Activated naive CD4-positive, alpha-beta T cell treated with anti-CD3 and anti-CD28 coated beads, Interleukin-2, amount 10 ng/mL, durations not matched to agents 7 days and 5 days (primary cell): ENCODE measurements around the gene FAM98B.
A peak's percentile ranks its signal among the peaks of the same experiment; 100 is the strongest.

Experiments used
- CTCF ChIA-PET: fragments of 350-600 bp; sonication (Branson Sonifier 250); formaldehyde crosslinking; loops from one replicate; lab custom pipeline; 2021; ENCODE audit warnings: antibody characterized with exemption; lab: Charles Lee
- DNase-seq: peaks from one replicate; pipeline ENCODE4 v3.0.0-alpha.2; 2020
- H3K27ac Mint-ChIP-seq: one replicate; pipeline ENCODE4 v1.8.0; 2021; ENCODE audit warnings: mild to moderate bottlenecking, moderate library complexity, mixed read lengths
- H3K27me3 Mint-ChIP-seq: one replicate; pipeline ENCODE4 v1.8.0; 2021; ENCODE audit warnings: mild to moderate bottlenecking, mixed read lengths
- H3K36me3 Mint-ChIP-seq: one replicate; pipeline ENCODE4 v1.8.0; 2021; ENCODE audit warnings: mixed read lengths
- H3K4me1 Mint-ChIP-seq: one replicate; pipeline ENCODE4 v1.8.0; 2021; ENCODE audit warnings: mixed read lengths
- H3K4me3 Mint-ChIP-seq: one replicate; pipeline ENCODE4 v1.8.0; 2021; ENCODE audit warnings: mild to moderate bottlenecking, moderate library complexity, mixed read lengths
- H3K9me3 Mint-ChIP-seq: one replicate; pipeline ENCODE4 v1.8.0; 2021; ENCODE audit warnings: mixed read lengths

FAM98B gene

DNA sequence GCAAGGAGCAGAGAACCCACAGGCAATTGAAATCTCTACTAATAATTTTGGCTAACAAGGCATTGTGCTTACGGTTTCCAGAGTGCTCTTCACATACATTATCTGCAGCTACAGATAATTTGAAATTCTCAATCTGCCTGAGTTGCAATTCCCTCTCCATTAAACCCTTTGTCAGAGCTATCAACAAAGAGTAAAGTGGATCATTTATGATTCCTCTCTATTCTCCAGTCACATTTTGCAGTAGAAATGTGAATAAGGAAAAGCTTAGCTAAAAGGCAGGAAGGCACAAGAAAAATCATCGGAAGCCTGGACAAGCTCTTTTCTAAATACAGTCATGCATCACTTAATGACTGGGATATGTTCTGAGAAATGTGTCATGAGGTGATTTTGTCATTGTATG, 49.6 kb downstream of the FAM98B start:
- CTCF ChIA-PET = interaction anchor here (0.9 to 1.7 kb wide), 2 partner anchors 181 to 186 kb away, joined by 3 to 5 read pairs; no protein-coding TSS in a partner anchor
- Mint-ChIP-seq H3K27me3 (no peaks in the 10 kb centered on the region), H3K4me1 (peaks cover 7% of the 10 kb centered on the region), H3K9me3 (no peaks in the 10 kb centered on the region), H3K27ac (peak overlapping the region; percentile 44), H3K4me3 (no peak overlapping the region), H3K36me3 (peaks cover 86% of the 10 kb centered on the region)
- no peak for DNase-seq

DNA sequence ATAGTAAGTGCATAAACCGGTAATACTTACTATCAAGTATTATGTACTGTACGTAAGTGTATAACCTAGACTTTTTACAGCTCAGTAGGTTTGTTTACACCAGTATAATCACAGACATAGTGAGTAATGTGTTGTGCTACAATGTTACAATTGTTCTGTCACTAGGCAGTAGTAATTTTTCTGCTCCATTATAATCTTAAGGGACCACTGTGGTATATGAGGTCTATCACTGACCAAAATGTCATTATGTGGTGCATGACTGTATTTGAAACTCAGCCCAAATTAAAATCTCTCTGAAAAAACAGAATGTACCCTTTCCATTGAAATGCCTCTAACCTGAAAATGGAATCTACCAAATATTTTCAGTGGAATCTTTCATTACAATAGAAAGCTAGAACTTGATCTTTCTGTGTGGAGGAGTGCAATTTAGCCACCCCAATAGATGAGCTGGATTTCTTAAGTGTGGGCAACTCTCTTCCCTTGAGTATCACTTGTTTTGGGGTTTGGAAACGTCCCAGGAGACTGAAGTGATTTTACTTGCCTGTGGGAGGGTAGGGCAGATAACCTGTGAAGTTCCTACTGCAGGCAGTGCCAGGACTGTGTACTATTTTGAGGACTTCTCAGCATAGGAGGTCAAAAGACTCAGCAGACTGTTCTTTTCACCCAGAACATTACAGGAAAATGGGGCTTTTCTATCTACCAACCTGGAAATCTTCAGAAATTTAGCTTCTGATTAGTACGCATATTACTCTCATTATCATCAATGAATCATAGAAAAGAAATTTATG, 50.9 kb downstream of the FAM98B start:
- CTCF ChIA-PET = interaction anchor here (0.7 to 2.1 kb wide), 7 partner anchors 11 to 194 kb away, joined by 3 to 9 read pairs (median 5); partner anchors contain the start of gene RASGRP1
- Mint-ChIP-seq H3K4me3 (no peak overlapping the region), H3K27me3 (no peaks in the 10 kb centered on the region), H3K36me3 (peaks cover 83% of the 10 kb centered on the region), H3K4me1 (peaks cover 16% of the 10 kb centered on the region), H3K27ac (no peak overlapping the region), H3K9me3 (no peaks in the 10 kb centered on the region)
- no peak for DNase-seq

DNA sequence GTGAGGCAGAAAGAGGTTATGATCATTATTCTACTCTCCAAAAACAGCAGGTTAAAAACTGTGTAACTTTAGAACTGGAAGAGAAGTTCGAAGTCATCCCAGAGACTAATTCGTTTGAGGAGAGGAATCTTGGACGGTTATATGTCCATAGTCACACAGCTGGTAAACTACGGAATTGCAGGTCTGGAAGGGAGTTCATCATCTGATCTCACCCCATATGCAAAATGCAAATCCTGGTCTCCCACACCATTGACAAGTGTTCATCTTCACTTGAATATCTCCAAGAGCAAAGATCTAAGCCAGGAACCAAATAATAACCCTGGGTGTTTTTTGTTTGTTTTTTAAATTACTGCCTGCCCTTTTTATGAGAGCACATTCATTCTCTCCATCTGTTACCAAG, 53.1 kb downstream of the FAM98B start:
- no peak for DNase-seq
- Mint-ChIP-seq H3K36me3 (peaks cover 84% of the 10 kb centered on the region), H3K27ac (peak overlapping the region; percentile 5), H3K9me3 (no peaks in the 10 kb centered on the region), H3K4me3 (no peak overlapping the region), H3K4me1 (peaks cover 30% of the 10 kb centered on the region), H3K27me3 (no peaks in the 10 kb centered on the region)
- CTCF ChIA-PET = interaction anchor here (0.6 to 3.7 kb wide), 6 partner anchors 9 to 193 kb away, joined by 3 to 15 read pairs (median 4); no protein-coding TSS in a partner anchor

DNA sequence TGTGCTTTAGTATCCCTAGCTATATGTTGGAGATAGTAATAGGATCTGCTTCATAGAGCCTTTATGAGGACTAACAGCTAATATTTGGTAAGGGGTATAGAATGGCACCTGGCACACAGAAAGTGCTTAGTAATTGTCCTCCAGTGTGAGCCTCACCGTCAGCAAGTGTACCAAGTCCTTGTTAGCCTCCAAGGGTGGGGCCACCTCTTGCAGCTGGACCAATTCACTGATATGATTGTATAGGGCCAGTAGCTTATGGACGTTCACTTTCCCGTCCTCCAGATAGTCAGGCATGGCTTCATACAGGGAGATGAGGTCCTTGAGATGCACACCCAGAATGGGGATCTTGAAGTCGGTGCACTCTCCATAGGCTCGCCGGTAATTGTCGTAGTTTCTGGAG, 53.6 kb downstream of the FAM98B start:
- Mint-ChIP-seq H3K4me1 (peaks cover 30% of the 10 kb centered on the region), H3K27ac (peak overlapping the region; percentile 39), H3K9me3 (no peaks in the 10 kb centered on the region), H3K4me3 (no peak overlapping the region), H3K27me3 (no peaks in the 10 kb centered on the region), H3K36me3 (peaks cover 84% of the 10 kb centered on the region)
- DNase-seq = no peak
- CTCF ChIA-PET = interaction anchor here (0.8 to 3.7 kb wide), 4 partner anchors 17 to 192 kb away, joined by 3 to 15 read pairs (median 4); no protein-coding TSS in a partner anchor

DNA sequence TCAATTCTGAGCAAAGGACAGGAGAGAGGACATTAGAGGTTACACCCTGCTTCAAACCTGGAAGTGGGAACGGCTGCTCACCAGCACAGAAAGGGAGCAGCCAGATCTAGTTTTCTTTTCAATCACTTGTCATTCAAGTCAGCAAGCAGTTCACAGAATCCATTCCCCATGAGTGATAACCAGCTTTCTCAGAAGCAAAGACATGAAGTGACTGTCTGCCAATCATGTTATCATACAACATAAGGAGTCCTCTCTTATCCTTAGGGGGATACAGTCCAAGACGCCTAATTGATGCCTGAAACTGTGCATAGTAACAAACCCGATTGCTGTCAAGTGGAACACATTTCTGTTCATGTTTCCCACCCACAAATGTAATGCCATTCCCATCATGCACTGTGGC, 54.7 kb downstream of the FAM98B start:
- Mint-ChIP-seq H3K36me3 (peaks cover 83% of the 10 kb centered on the region), H3K4me1 (peaks cover 35% of the 10 kb centered on the region), H3K27me3 (no peaks in the 10 kb centered on the region), H3K4me3 (no peak overlapping the region), H3K27ac (peak overlapping the region; percentile 38), H3K9me3 (no peaks in the 10 kb centered on the region)
- CTCF ChIA-PET = interaction anchor here (0.5 to 3.7 kb wide), 3 partner anchors 16 to 182 kb away, joined by 3 to 15 read pairs (median 3); no protein-coding TSS in a partner anchor
- DNase-seq = no peak

DNA sequence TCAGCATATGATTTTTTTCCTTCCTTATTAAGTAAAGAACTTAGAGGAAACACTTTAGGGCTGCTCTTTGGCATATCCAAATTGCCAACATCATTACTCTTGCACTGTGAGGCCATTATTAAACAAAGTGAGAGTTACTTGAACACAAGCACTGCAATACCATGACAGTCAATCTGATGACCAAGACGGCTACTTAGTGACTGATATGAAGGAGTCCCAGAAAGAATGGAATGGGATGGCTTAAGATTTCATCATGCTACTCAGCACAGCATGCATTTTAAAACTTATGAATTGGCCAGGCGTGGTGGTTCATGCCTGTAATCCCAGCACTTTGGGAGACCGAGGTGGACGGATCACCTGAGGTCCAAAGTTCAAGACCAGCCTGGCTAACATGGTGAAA, 55.2 kb downstream of the FAM98B start:
- peak overlapping the region; percentile 38 for H3K27ac Mint-ChIP-seq
- no peak for DNase-seq
- H3K4me1 Mint-ChIP-seq = peaks cover 37% of the 10 kb centered on the region
- no peak overlapping the region for H3K4me3 Mint-ChIP-seq
- no peaks in the 10 kb centered on the region for H3K9me3 Mint-ChIP-seq
- peaks cover 83% of the 10 kb centered on the region for H3K36me3 Mint-ChIP-seq
- no peaks in the 10 kb centered on the region for H3K27me3 Mint-ChIP-seq
- CTCF ChIA-PET = interaction anchor here (0.5 to 3.7 kb wide), 2 partner anchors 15 to 174 kb away, joined by 3 to 15 read pairs; no protein-coding TSS in a partner anchor

DNA sequence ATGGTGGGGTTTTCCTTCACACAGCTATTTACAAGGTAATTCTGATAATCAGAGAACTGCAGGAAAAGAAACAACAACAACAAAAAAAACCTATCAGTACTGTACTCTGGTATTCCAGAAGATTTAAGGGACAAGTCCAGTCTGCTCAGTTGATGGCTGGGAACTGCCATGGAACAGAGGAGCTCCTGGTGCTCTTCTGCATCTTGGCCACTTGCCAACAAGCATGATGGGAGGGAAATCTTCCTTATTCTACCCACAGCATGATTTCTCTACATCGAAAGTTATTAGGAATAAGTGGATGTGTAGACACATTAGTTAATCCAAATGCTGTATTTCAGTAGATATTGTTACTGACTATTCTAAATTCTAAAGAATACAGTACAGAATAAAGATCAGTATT, 59.0 kb downstream of the FAM98B start:
- H3K4me1 Mint-ChIP-seq = peaks cover 39% of the 10 kb centered on the region
- no peaks in the 10 kb centered on the region for H3K27me3 Mint-ChIP-seq
- no peaks in the 10 kb centered on the region for H3K9me3 Mint-ChIP-seq
- no peak for DNase-seq
- CTCF ChIA-PET = interaction anchor here (0.6 to 1.6 kb wide), 4 partner anchors 22 to 622 kb away, joined by 3 to 5 read pairs (median 4); no protein-coding TSS in a partner anchor
- peaks cover 83% of the 10 kb centered on the region for H3K36me3 Mint-ChIP-seq
- H3K27ac Mint-ChIP-seq = peak overlapping the region; percentile 7
- no peak overlapping the region for H3K4me3 Mint-ChIP-seq

DNA sequence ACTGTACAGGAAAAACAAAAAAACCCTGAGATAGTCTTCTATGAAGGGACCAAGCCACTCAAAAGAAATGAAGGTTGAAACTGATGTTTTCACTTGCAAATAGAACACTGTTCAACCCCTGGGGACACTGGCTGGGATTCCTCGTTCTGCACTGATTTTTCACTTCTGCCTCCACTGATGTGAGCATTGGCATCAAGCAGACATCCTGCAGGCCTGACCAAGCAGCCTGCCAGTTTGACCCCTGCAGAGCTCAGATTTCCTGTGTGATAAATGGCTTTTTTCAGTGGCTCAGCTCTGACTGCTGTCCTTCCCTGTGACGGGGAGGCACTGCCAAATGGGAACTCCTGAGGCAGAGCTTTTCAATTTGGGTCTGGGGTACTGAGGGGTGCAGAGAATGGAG, 60.7 kb downstream of the FAM98B start:
- peaks cover 28% of the 10 kb centered on the region for H3K4me1 Mint-ChIP-seq
- H3K27ac Mint-ChIP-seq = peak overlapping the region; percentile 11
- no peak overlapping the region for H3K4me3 Mint-ChIP-seq
- H3K27me3 Mint-ChIP-seq = no peaks in the 10 kb centered on the region
- peaks cover 80% of the 10 kb centered on the region for H3K36me3 Mint-ChIP-seq
- no peak for DNase-seq
- CTCF ChIA-PET = interaction anchor here (0.6 to 1.0 kb wide), 3 partner anchors 45 to 176 kb away, joined by 3 to 4 read pairs (median 3); no protein-coding TSS in a partner anchor
- no peaks in the 10 kb centered on the region for H3K9me3 Mint-ChIP-seq

DNA sequence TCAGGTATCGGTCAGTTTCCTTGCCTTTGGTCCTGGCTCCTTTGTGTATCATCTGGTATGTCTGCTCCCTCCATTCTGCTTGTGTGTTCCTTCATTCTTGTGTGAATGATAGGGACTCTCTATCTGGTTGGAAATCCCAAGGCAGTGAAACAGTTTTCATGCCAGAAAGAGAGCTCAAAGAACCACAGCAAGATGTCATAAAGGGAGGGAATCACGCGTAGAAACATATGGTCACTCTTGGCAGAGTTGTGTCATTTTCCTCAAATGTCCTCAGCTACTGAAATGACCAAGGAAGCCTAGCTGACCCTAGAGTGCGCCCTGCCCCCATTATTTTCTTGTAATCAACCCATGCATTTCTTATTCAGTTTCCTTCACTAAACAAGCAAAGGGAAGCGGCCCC, 62.7 kb downstream of the FAM98B start:
- Mint-ChIP-seq H3K27me3 (no peaks in the 10 kb centered on the region), H3K27ac (no peak overlapping the region), H3K4me3 (no peak overlapping the region), H3K36me3 (peaks cover 71% of the 10 kb centered on the region), H3K9me3 (no peaks in the 10 kb centered on the region), H3K4me1 (peaks cover 18% of the 10 kb centered on the region)
- CTCF ChIA-PET = interaction anchor here (1.2 to 1.6 kb wide), 2 partner anchors 11 to 47 kb away, joined by 3 to 4 read pairs; no protein-coding TSS in a partner anchor
- DNase-seq = no peak

DNA sequence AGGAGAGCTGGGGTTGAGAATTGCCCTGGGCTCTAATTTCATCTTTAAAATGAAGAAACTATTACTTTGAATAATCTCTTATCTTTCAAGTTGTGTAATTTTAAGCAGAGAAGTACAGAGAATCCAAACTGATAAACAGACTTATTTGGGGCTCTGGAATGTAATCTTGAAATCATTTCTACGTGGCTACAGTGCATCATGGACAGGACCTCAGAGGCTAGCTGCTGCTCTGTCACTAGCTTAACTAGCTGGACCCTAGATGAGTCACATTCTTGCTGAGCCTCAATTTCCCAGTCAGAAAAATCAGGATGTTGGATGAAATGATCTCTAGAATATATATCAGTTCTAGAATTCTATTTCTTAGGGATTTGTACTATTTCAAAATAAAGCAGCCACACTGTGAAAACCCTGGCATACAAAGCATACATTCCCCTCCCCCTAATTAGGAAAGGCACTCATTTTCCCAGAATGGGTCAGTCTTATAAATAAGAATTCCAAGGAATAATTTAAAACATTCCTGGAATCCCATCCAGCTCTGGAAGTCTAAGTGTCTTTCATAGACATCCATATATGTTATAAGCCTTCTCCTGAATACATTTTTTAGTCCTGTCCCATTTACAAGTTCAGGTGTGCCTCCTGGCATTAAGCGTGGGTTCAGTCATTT, 63.5 kb downstream of the FAM98B start:
- CTCF ChIA-PET = interaction anchor here (1.2 kb wide), 1 partner anchor 46 kb away, joined by 3 read pairs; no protein-coding TSS in a partner anchor
- Mint-ChIP-seq H3K4me3 (no peak overlapping the region), H3K4me1 (peaks cover 20% of the 10 kb centered on the region), H3K27me3 (no peaks in the 10 kb centered on the region), H3K36me3 (peaks cover 67% of the 10 kb centered on the region), H3K9me3 (no peaks in the 10 kb centered on the region), H3K27ac (no peak overlapping the region)
- DNase-seq = no peak

DNA sequence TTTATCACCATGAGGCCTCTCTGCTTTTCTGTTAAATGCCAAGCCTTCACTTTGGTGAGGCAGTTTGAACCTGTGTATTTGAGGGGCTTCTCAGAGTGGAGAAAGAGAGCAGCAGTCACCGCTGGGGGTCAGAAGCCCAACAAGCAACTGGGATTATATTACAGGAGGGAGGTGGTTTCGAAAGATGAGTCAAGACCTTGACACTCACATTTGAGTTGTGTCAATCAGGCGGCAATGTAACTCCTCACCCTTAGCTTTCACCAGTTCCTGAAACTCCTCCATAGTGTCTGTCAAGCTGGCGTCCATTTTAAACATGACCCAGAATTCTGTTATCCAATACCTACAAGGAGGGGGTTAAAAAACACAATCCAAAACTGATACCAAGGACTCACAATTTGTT, 64.2 kb downstream of the FAM98B start:
- no peaks in the 10 kb centered on the region for H3K27me3 Mint-ChIP-seq

DNA sequence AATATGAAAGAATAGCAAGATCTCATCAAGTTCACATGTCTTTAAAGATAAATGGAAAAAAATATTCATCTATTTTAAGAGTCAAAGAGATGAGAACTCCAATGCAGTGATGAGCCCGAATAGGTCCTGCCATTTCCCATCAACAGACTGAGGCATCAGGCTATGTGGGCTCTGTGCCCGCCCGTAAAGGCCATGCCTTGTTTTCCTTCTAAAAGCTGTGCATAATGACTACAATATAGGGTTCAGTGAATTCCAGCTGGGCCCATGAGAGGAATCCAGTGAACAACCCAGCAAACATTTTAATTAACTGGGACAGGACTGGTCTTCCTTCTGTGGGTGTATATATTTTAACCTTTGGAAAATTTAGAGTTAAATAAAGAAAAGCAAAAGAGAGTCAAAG, 66.1 kb downstream of the FAM98B start:
- DNase-seq = no peak
- H3K36me3 Mint-ChIP-seq = peaks cover 63% of the 10 kb centered on the region
- H3K9me3 Mint-ChIP-seq = no peaks in the 10 kb centered on the region
- H3K27me3 Mint-ChIP-seq = no peaks in the 10 kb centered on the region
- CTCF ChIA-PET = no interaction called here
- H3K27ac Mint-ChIP-seq = peak overlapping the region; percentile 16
- H3K4me1 Mint-ChIP-seq = peaks cover 18% of the 10 kb centered on the region
- H3K4me3 Mint-ChIP-seq = no peak overlapping the region

More for the DNA sequence above, 64.2 kb downstream of the FAM98B start:
- H3K4me3 Mint-ChIP-seq = no peak overlapping the region
- no peaks in the 10 kb centered on the region for H3K9me3 Mint-ChIP-seq
- H3K27ac Mint-ChIP-seq = no peak overlapping the region
- peaks cover 68% of the 10 kb centered on the region for H3K36me3 Mint-ChIP-seq
- CTCF ChIA-PET = no interaction called here
- peaks cover 24% of the 10 kb centered on the region for H3K4me1 Mint-ChIP-seq
- no peak for DNase-seq

DNA sequence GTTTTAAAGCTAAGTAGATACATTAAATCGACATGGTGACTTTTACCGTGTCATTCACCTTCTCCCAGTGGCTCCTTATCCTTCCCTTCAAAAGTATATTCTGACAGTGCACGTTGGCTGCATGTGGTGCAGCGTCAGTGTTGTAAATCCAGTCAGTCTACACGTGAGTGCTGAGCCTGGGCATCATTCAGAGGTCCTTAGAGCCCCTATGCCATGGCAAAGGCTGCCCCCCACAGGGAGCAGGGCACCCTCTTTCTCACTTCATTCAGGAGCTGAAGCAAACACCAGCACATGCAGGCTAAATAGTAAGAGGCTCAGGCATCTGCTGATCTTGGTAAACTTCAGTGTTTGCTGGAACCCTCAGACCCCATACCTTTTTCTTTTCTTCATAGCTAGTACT, 67.4 kb downstream of the FAM98B start:
- Mint-ChIP-seq H3K4me3 (no peak overlapping the region), H3K27me3 (no peaks in the 10 kb centered on the region), H3K36me3 (peaks cover 63% of the 10 kb centered on the region), H3K9me3 (no peaks in the 10 kb centered on the region), H3K27ac (peak overlapping the region; percentile 59), H3K4me1 (peaks cover 15% of the 10 kb centered on the region)
- DNase-seq = no peak
- CTCF ChIA-PET = interaction anchor here (0.6 to 1.4 kb wide), 3 partner anchors 24 to 83 kb away, joined by 3 to 4 read pairs (median 3); no protein-coding TSS in a partner anchor

DNA sequence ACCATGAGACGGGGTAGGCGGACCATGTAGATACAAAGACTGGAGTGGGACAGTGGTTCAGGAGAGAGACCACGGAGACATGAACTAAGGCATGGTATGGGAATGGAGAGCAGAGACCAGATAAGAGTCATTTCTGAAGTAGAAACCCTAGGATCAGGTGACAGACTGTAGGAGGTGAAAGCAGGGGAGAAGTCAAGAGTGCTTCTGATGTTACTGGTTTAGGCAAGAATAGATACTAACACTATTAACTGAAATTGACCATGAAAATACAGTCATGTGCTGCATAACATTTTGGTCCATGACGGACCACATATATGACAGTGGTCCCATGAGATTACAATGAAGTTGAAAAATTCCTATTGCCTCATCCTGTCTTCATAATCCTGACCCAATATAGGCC, 69.0 kb downstream of the FAM98B start:
- Mint-ChIP-seq H3K4me1 (peaks cover 19% of the 10 kb centered on the region), H3K36me3 (peaks cover 66% of the 10 kb centered on the region), H3K27me3 (no peaks in the 10 kb centered on the region), H3K4me3 (no peak overlapping the region), H3K27ac (no peak overlapping the region), H3K9me3 (no peaks in the 10 kb centered on the region)
- DNase-seq = no peak
- CTCF ChIA-PET = interaction anchor here (1.2 to 2.5 kb wide), 2 partner anchors 28 to 161 kb away, joined by 3 to 9 read pairs; no protein-coding TSS in a partner anchor
